Endothelial cell of hepatic sinusoid (primary cell): ENCODE measurements around the gene SSRP1.
"Not testable (repeated sequence)": the region's sequence is repeated elsewhere in the genome, so short reads cannot be mapped to it uniquely, and the experiment has no call there.

ENCODE experiments used
- in situ Hi-C: cut with HindIII; loops from 2 replicates; pipeline ENCODE4 v1.10.0; 2017; ENCODE audit warnings: low sequenced_read_pairs

The SSRP1 gene

GRCh38 chr11:57305523-57305922 lies 30.2 kb downstream of the SSRP1 start:
- in situ Hi-C loops: no loop called here

GRCh38 chr11:57303990-57304579 lies 31.6 kb downstream of the SSRP1 start:
- in situ Hi-C loops: no loop called here

GRCh38 chr11:57303280-57303989 lies 32.3 kb downstream of the SSRP1 start:
- in situ Hi-C loops: no loop called here

GRCh38 chr11:57302489-57302888 lies 33.2 kb downstream of the SSRP1 start:
- in situ Hi-C loops: no loop called here

- in situ Hi-C loops: no loop called here
Observed at GRCh38 chr11:57301711-57302423, 33.8 kb downstream of the SSRP1 start.

- in situ Hi-C loops: no loop called here
Observed at GRCh38 chr11:57300785-57301184, 34.9 kb downstream of the SSRP1 start.

- in situ Hi-C loops: no loop called here
Observed at GRCh38 chr11:57299150-57299737, 36.4 kb downstream of the SSRP1 start.

- in situ Hi-C loops: no loop called here
Observed at GRCh38 chr11:57297221-57297620, 38.5 kb downstream of the SSRP1 start.

GRCh38 chr11:57296205-57296604 lies 39.5 kb downstream of the SSRP1 start:
- in situ Hi-C loops: not testable (repeated sequence)

GRCh38 chr11:57294225-57295131 lies 41.2 kb downstream of the SSRP1 start:
- in situ Hi-C loops: no loop called here

GRCh38 chr11:57290288-57290687 lies 45.4 kb downstream of the SSRP1 start:
- in situ Hi-C loops: no loop called here

- in situ Hi-C loops: loop anchor here (10.0 kb wide), 1 partner anchor 444 kb away; no protein-coding TSS in a partner anchor
Observed at GRCh38 chr11:57288771-57289579, 46.7 kb downstream of the SSRP1 start.

GRCh38 chr11:57287884-57288283 lies 47.8 kb downstream of the SSRP1 start:
- in situ Hi-C loops: loop anchor here (10.0 kb wide), 1 partner anchor 443 kb away; no protein-coding TSS in a partner anchor

- in situ Hi-C loops: loop anchor here (10.0 kb wide), 1 partner anchor 439 kb away; no protein-coding TSS in a partner anchor
Observed at GRCh38 chr11:57283231-57283990, 52.3 kb downstream of the SSRP1 start.

GRCh38 chr11:57281546-57281945 lies 54.1 kb downstream of the SSRP1 start:
- in situ Hi-C loops: loop anchor here (10.0 kb wide), 1 partner anchor 437 kb away; no protein-coding TSS in a partner anchor

GRCh38 chr11:57279116-57279515 lies 56.6 kb downstream of the SSRP1 start:
- in situ Hi-C loops: no loop called here

- in situ Hi-C loops: no loop called here
Observed at GRCh38 chr11:57278721-57279095, 57.0 kb downstream of the SSRP1 start.

- in situ Hi-C loops: no loop called here
Observed at GRCh38 chr11:57277845-57278720, 57.6 kb downstream of the SSRP1 start.
